ENCODE measurements around the gene GABRA1. TPM values are rescaled to one million over a fixed set of nuclear protein-coding genes. Genes with fewer than 3 reads are reported as not detected.

The GABRA1 gene
- total and polyA plus RNA-seq, 2 donors (not counting 1 experiment from before 2014, with no cell fraction given), result not detected

DNA sequence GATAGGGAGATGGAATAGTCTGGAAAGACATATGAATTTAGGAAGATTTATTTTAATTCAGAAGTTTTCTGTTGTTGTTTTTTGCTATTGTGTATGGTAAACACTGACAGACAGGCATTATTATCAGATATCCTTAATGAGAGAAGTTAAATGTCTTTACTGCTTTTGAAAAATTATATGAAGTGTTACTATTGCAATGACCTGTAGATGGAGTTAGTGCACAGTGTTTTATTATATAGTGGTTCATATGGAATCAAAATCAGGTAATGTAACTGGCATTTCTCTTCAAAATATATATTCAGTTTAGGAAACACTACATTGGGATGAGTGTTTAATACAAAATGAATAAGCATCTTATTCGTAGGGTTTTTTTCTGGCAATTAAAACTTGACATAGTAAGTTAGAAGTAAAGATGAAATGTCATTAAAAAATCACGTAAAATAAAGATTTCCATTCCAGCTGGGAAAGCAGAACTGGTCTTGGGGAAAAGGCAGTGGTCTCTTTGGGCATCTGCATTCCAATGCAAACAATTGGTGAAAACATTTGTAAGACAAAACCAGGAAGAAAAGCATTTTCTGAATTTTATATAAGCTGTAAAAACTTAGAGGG, 3.9 kb downstream of the GABRA1 start:
- TF ChIP-seq, protein P1, sequence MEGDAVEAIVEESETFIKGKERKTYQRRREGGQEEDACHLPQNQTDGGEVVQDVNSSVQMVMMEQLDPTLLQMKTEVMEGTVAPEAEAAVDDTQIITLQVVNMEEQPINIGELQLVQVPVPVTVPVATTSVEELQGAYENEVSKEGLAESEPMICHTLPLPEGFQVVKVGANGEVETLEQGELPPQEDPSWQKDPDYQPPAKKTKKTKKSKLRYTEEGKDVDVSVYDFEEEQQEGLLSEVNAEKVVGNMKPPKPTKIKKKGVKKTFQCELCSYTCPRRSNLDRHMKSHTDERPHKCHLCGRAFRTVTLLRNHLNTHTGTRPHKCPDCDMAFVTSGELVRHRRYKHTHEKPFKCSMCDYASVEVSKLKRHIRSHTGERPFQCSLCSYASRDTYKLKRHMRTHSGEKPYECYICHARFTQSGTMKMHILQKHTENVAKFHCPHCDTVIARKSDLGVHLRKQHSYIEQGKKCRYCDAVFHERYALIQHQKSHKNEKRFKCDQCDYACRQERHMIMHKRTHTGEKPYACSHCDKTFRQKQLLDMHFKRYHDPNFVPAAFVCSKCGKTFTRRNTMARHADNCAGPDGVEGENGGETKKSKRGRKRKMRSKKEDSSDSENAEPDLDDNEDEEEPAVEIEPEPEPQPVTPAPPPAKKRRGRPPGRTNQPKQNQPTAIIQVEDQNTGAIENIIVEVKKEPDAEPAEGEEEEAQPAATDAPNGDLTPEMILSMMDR (IDR thresholded peaks at IDR 0.05), result no peak
- no peak for TF ChIP-seq EZH2 (IDR thresholded peaks at IDR 0.05; ENCODE audit: borderline replicate concordance, insufficient read depth, low read depth, low read length, poor library complexity, severe bottlenecking)
- no peak overlapping the region for H3K9ac ChIP-seq (ENCODE audit: low read length)
- H3K4me1 ChIP-seq (ENCODE audit: control insufficient read depth in 2 of 2, insufficient read depth in 2 of 2, low read length in 2 of 2), result no peaks in the 10 kb centered on the region
- no peak overlapping the region for H3K4me2 ChIP-seq (replicated peaks; ENCODE audit: low read depth, low read length, poor library complexity, severe bottlenecking)
- no peak overlapping the region for H3K27ac Mint-ChIP-seq
- no peaks in the 10 kb centered on the region for H3K4me1 Mint-ChIP-seq
- no peaks in the 10 kb centered on the region for H3K9me3 ChIP-seq (ENCODE audit: control extremely low read depth in 1 of 3, control insufficient read depth in 2 of 3, insufficient read depth in 1 of 3, low read length in 2 of 3)
- no peak overlapping the region for H3K4me3 Mint-ChIP-seq
- 67% methylated on average over 1 of the region's 2 CpGs for WGBS (ENCODE audit: insufficient coverage)
- no peak overlapping the region for H2AFZ ChIP-seq (ENCODE audit: insufficient read depth, low read depth, low read length, poor library complexity, severe bottlenecking)
- H3K9me3 Mint-ChIP-seq (ENCODE audit: insufficient read depth), result no peaks in the 10 kb centered on the region
- CTCF ChIA-PET, result no interaction called here
- H3K27me3 Mint-ChIP-seq, result peaks cover 21% of the 10 kb centered on the region
- POLR2A ChIA-PET, result no interaction called here
- H4K20me1 ChIP-seq (ENCODE audit: control insufficient read depth, insufficient read depth, low read length, poor library complexity, severe bottlenecking), result no peaks in the 10 kb centered on the region
- no peaks in the 10 kb centered on the region for H3K36me3 ChIP-seq (replicated peaks in 1 of 2; ENCODE audit: control extremely low read depth in 1 of 2, control insufficient read depth in 1 of 2, extremely low read depth in 1 of 2, insufficient read depth in 2 of 2, low read length in 1 of 2)
- H3K27ac ChIP-seq (ENCODE audit: low read length in 2 of 2), result no peak overlapping the region
- H3K79me2 ChIP-seq (ENCODE audit: control insufficient read depth, insufficient read depth, low read length), result no peaks in the 10 kb centered on the region
- ATAC-seq (ENCODE audit: low read depth) (no peak), DNase-seq (no peak)
- intact Hi-C loops (cut with micrococcal nuclease), result no loop called here
- H3K27me3 ChIP-seq (replicated peaks in 1 of 4; ENCODE audit: control extremely low read depth in 1 of 4, control insufficient read depth in 3 of 4, insufficient read depth in 4 of 4, low read length in 3 of 4), result peaks cover 0 to 8% (median 0%) of the 10 kb centered on the region in 4 experiments
- no peak overlapping the region for H3K4me3 ChIP-seq (ENCODE audit: control extremely low read depth in 1 of 5, extremely low read depth in 1 of 5, insufficient read depth in 1 of 5, low read depth in 2 of 5, low read length in 4 of 5)

DNA sequence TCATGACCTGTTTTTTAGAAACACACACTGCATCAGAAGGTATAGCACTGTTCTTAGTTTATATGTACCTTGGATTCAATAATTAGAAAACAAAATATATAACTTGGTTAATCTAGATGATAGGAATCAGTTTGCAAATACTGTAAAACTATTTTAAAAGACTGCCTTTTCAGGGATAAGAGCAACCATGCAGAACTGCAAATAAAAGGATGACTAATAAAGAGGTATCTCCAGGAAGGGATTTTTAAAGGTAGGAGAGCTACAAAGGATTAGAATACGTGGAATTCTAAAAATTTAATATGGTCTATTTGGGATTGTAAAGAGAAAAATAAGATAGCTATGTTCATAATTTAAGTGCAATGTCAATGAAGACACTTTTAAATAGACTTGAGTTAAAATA, 9.4 kb downstream of the GABRA1 start:
- Mint-ChIP-seq H3K27me3 (no peaks in the 10 kb centered on the region), H3K9me3 (ENCODE audit: insufficient read depth) (no peaks in the 10 kb centered on the region), H3K4me3 (no peak overlapping the region), H3K4me1 (no peaks in the 10 kb centered on the region), H3K27ac (no peak overlapping the region)
- H3K9me3 ChIP-seq (ENCODE audit: control extremely low read depth in 1 of 3, control insufficient read depth in 2 of 3, insufficient read depth in 1 of 3, low read length in 2 of 3), result no peaks in the 10 kb centered on the region
- TF ChIP-seq, protein P1 (IDR thresholded peaks at IDR 0.05), result no peak
- H3K27ac ChIP-seq (ENCODE audit: low read length in 2 of 2), result no peak overlapping the region
- no peak overlapping the region for H3K4me2 ChIP-seq (replicated peaks; ENCODE audit: low read depth, low read length, poor library complexity, severe bottlenecking)
- ChIA-PET CTCF (no interaction called here), POLR2A (no interaction called here)
- H3K27me3 ChIP-seq (replicated peaks in 1 of 4; ENCODE audit: control extremely low read depth in 1 of 4, control insufficient read depth in 3 of 4, insufficient read depth in 4 of 4, low read length in 3 of 4), result no peaks in the 10 kb centered on the region
- no peaks in the 10 kb centered on the region for H3K4me1 ChIP-seq (ENCODE audit: control insufficient read depth in 2 of 2, insufficient read depth in 2 of 2, low read length in 2 of 2)
- no CpG with 5 or more reads among the region's 1 CpG for WGBS (ENCODE audit: insufficient coverage)
- no peaks in the 10 kb centered on the region for H4K20me1 ChIP-seq (ENCODE audit: control insufficient read depth, insufficient read depth, low read length, poor library complexity, severe bottlenecking)
- H3K36me3 ChIP-seq (replicated peaks in 1 of 2; ENCODE audit: control extremely low read depth in 1 of 2, control insufficient read depth in 1 of 2, extremely low read depth in 1 of 2, insufficient read depth in 2 of 2, low read length in 1 of 2), result no peaks in the 10 kb centered on the region
- H3K4me3 ChIP-seq (ENCODE audit: control extremely low read depth in 1 of 5, extremely low read depth in 1 of 5, insufficient read depth in 1 of 5, low read depth in 2 of 5, low read length in 4 of 5), result no peak overlapping the region
- no peaks in the 10 kb centered on the region for H3K79me2 ChIP-seq (ENCODE audit: control insufficient read depth, insufficient read depth, low read length)
- ATAC-seq (ENCODE audit: low read depth) (no peak), DNase-seq (no peak)
- intact Hi-C loops (cut with micrococcal nuclease), result no loop called here
- no peak overlapping the region for H3K9ac ChIP-seq (ENCODE audit: low read length)
- H2AFZ ChIP-seq (ENCODE audit: insufficient read depth, low read depth, low read length, poor library complexity, severe bottlenecking), result no peak overlapping the region
